Dermis blood vessel endothelial cell (primary cell): Measurements from ENCODE around the gene RAD51B. TPM values are rescaled to one million over a fixed set of nuclear protein-coding genes. Genes with fewer than 3 reads are reported as not detected.

Experiments
- DNase-seq: peaks from one replicate; pipeline ENCODE4 v3.0.0; 2010
- total RNA-seq: library from RNA; depleted of rRNA; stranded (reverse); fragments of >200 nt; gene quantifications from 2 replicates; pipeline ENCODE4 v1.2.3, GENCODE V29; 2014

The RAD51B gene
- total RNA-seq, 1 donor from 2014 or later = 22.8 TPM

GRCh38 chr14:68124979-68125731 lies 305.6 kb downstream of the RAD51B start:
- peak; percentile 64 for DNase-seq

DNA sequence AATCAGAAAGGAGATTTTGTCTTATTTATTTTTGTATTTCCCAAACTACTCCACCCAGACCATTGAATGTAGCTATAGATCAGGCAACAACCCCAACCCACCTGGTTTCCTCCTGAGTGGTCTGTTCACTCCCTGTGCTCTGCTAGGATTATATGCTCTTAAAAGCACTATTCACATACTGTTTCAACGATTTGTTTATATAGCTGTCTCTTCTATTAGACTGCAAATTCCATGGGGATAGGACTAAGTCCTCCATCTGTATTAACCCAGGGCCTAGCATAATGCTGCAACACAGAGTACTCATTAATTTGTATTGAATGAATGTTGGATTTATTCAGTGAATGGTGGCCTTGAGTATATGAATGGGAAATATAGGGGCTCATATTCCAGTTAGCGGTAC lies 307.6 kb downstream of the RAD51B start:
- no peak for DNase-seq

DNA sequence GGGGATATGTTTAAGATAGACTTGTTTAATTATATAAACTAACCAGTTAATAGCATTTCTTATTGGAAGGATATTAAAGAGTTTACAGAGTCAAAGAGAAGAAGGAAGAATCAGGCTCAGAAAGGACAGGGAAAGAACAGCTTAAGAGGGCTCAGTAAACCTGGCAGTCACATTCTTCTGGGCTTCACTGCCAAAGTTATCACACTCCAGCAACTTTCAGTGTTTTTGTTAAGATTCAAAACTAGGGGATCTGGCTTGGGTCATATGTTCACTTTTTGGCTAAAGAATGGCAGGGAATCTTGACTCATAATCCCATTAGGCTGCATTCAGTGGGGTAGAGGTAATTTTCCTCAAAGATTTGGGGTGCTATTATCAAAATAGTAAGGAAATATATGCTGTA lies 312.3 kb downstream of the RAD51B start:
- no peak for DNase-seq

DNA sequence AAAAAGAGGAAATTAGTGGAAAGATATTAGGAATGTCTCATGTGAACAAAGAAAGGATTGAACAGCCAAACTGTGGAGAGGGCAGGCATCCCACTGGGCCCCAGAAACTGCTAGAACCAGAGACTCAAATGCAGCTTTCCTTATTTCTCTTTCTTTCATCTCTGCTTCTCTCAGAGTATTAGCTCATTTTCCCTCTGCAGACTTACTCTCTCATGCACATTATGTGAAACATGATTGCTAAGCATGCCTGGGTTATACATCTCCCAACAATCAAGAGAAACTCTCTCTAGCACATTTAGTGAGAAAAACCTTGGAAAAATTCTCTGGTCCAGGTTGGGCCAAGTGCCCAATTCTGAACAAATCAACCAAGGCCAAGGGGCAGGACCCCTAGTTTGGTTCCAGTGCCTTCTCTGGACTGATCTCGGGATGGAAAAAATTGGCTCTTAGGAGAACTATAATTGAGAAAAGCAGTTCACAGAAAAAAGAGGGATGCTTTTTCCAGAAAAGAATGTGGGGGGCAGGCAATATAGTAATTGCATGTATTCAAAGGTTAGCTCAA lies 313.1 kb downstream of the RAD51B start:
- no peak for DNase-seq

DNA sequence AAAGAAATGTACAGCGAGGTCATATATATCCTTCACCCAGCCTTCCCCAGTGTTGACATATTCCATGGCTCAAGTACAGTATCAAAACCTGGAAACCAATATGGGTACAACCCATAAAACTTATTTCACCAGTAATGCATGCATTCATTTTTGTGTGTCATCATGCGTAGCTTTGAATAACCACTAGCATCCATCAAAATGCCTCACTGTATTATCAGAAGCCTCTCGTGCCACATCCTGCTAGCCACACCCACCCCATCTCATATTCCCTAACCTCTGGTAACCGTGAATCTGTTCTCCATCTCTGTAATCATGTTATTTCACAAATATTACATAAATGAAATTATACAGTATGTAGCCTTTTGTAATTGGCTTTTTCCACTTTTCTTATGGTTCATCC lies 314.3 kb downstream of the RAD51B start:
- no peak for DNase-seq

DNA sequence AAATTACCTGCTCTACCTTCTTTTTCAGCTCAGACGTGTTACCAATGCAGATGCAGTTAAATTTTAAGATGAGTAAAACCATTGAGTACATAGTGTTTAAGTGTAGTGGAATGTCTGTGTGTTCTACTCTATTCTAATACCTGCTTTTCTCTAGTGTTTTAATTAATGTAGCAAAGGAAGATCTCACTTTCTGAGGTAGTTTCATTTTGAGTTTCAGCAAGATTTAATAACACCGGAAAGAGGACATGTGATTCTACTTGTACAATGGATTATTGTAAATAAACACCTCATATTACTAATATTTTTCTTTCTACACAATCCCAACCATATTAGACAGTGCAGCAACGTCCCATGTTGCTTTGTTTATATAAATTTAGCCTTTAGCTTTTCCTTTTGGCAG lies 315.4 kb downstream of the RAD51B start:
- no peak for DNase-seq

GRCh38 chr14:68135566-68135965 lies 316.0 kb downstream of the RAD51B start:
- DNase-seq = no peak

DNA sequence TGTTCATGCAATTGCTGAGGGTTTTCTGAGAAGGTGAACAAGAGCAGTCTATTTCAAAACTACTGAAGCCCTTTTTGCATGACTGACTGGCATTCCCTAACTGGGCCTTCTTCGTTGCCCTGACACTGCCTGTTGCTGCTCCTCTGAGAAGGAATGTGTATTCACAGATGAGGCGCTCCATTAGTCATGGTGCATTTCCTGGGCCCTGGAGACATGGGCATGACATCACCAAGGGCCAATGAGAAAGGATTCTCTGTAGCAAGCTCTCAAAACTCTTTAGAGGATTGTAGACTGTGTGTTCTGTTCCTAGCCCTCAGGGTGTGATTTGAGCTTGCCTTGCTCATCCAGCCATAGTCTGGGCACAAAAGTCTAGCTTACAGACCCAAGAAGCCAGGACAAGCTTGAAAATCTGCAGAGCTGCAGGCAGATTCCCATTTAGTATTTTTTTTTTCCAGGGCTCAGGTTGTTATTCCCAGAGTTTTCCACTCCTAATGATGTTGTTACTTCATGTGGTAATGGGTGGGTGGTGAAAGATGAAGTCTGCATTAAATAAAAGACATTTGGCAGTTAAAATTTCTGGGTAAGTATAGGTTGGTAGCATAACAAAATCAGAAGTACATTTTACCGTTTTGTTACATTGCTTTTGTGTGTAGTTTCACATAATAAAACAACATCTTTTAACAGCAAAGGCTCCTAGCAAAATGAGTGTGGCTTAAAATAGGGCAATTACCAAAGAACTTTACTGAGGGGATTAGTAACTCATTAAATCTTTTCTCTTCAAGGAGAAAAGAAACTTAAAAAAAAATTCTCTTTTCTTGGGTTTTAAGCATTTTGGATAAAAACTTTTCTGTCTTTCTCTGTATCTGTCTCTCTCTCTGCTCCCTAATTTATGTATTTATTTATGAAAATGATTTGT lies 318.4 kb downstream of the RAD51B start:
- DNase-seq = peak; percentile 25

- no peak for DNase-seq
These were observed 320.0 kb downstream of the RAD51B start for GRCh38 chr14:68139431-68140075.

GRCh38 chr14:68140076-68140741 lies 320.6 kb downstream of the RAD51B start:
- peak; percentile 97 for DNase-seq

DNA sequence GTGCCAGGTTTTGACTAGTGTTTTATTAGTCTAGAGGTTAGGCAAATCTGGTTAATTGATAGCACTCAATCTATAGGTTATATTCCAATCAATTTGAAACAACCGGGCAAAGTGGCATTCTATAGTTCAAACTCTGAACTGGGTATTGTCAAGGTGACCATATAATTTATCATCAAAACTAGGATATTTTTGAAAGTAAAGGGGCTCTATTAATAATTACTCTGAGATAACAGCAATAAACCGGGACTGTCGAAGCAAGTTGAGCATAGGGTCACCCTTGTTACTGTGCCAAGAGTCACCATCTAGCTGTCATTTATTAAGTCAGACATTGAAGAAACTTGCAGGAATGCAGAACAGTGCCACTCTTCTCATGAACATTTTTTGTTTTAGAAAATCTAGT lies 321.2 kb downstream of the RAD51B start:
- no peak for DNase-seq

DNA sequence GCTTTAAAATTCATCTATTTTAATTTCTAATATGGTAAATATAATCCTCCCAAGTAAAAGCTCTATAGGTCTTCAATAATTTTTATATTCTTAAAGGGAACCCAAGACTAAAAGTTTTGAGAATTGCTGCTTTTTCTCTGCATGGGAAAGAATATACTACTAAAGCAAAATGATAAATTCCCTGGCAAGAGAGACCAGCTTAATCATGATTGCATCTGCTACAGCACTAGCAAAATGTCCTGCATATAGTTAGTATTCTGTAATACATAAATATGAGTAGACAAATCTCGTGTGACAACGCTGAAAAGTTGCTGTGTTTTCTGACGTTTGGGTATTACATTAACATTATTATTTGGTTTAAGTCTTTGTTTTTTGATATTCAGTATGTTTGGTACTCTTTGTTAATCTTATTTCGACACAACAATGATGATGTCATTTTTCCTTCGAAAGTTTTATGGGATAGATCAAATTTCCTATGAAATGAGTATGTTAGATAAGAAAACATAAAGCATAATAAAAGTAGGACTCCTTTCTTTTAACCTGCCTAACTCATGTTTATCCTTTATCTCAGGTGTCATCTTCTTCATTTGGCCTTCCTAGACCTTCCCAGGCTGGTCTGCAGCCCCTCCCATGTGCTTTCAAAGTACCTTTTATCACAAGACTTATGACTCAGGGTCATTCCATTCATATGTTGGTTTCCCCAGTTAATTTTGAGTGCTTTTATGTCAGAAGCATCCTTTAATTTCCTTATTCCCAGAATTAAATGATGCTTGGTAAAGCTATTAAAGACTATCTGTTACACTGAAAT lies 321.9 kb downstream of the RAD51B start:
- DNase-seq = no peak

DNA sequence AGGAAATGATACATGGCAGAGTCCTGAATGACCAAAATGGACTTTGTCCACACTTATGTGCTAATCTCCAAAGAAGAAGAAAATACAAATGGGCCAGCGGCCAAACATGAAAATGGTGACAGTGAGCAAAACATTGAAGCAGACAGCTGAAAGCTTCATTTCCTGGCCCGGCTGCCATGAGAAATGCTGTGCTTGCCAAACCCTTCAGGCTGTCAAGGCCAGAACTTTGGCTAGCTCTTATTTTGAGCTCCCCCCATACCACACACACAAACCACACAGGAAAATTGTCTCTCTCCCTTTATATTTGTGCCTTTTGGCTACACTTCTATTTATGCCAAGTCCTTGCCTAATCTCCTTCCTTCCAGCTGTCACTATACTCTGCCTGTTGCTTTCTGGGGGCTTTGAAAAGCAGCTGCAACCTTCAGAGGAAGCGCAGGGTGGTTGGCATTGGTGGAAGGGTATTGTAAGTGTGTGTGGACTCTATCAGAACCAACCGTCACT lies 323.8 kb downstream of the RAD51B start:
- peak; percentile 65 for DNase-seq

- peak; percentile 68 for DNase-seq
These were observed 324.6 kb downstream of the RAD51B start for GRCh38 chr14:68144051-68144681.

GRCh38 chr14:68145036-68145435 lies 325.5 kb downstream of the RAD51B start:
- peak; percentile 72 for DNase-seq

DNA sequence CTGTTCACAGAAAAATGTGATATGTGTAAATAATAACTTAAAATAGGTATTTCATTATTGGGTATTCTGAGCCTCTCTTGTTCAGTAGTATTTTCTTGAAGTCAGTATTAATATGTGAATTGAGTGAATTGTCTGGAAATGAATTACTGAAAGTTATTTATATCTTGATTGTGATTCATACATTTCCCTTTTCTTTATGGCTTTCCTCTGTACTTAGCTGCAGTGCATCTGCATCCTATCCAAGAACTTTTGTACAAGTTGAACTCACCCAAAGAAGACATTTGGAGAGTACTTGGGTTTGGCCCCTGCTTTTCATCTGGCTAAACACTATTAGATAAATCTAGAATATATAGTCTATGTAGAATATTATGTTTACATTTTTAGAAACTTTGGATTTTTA lies 326.0 kb downstream of the RAD51B start:
- peak; percentile 72 for DNase-seq

- no peak for DNase-seq
These were observed 327.2 kb downstream of the RAD51B start for GRCh38 chr14:68146818-68147217.

DNA sequence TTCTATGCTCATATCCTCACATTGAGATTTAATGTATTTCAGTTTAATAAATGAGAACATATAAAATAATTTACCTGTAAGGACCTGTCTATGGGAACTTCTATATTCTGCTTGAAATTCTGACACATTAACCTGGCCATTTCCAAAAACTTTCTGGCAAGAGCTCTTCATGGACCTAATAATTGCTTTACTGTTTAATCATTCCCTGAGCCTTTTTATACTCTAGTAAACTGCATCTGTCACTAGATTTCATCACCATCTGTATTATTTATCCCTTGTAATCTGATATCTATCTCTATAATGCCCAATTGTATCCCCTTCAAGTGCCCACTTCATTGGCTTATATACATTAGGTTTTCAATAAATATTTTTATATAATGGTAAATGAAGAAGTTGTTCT lies 327.7 kb downstream of the RAD51B start:
- DNase-seq = no peak

DNA sequence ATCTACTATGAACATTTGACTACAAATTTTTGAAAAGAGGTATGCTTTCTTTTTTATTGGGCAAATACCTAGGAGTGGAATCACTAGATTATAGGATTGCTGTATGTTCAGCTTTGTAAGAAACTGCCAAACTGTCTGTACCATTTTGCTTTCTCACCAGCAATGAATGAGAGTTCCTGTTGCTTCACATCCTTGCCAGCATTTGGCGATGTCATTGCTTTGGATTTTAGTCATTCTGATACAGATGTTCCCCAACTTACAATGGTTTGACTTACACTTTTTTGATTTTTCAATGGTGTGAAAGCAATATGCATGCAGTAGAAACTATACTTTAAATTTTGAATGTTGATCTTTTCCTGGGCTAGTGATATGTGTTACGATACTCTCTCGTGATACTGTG lies 328.7 kb downstream of the RAD51B start:
- no peak for DNase-seq

GRCh38 chr14:68148763-68149162 lies 329.2 kb downstream of the RAD51B start:
- DNase-seq = no peak

DNA sequence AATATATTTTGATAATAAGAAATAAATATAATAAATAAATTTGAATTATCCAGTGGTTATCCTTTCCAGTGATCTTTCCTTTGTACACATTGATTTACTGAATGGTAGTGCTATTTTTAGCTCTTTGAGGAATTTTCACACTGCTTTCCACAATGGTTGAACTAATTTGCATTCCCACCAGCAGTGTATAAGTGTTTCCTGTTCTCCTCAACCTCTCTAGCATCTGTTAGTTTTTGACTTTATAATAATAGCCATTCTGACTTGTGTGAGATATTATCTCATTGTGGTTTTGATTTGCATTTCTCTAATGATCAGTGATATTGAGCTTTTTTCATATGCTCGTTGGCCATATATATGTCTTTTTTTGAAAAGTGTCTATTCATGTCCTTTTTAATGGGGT lies 333.7 kb downstream of the RAD51B start:
- no peak for DNase-seq
